K562 (cell line): ENCODE measurements around the gene TM4SF20.

Experiments
- CTCF ChIP-seq, 3 experiments: IDR thresholded peaks in 2 of 3; conservative IDR thresholded peaks in 1 of 3; 2 replicates each; pipeline ENCODE4 v1.5.1; 2011 to 2012; ENCODE audit warnings: low read length in 3 of 3, mild to moderate bottlenecking in 3 of 3, control low read depth in 2 of 3, improper control_type of control experiment in 1 of 3, inconsistent platforms in 1 of 3, low read depth in 1 of 3, mixed read lengths in 1 of 3, moderate library complexity in 1 of 3; ENCODE audit not compliant: insufficient read depth in 2 of 3
- DACH1 ChIP-seq: fragments of 450-650 bp; IDR thresholded peaks from 2 replicates; pipeline ENCODE4 v1.6.1; 2018; ENCODE audit not compliant: partially characterized antibody
- LCOR ChIP-seq: sonication (generic); formaldehyde crosslinking; IDR thresholded peaks from 2 replicates; pipeline ENCODE4 v1.8.0; 2022; ENCODE audit warnings: mild to moderate bottlenecking, missing genetic modification reagents
- ZNF124 ChIP-seq: sonication (generic); formaldehyde crosslinking; IDR thresholded peaks from 2 replicates; pipeline ENCODE4 v1.8.1; 2022; ENCODE audit warnings: missing genetic modification reagents

- TF ChIP-seq LCOR (CRISPR knock-in tag) (no peak), CTCF (IDR thresholded peaks at IDR 0.05 in 2 of 3, conservative IDR thresholded peaks at IDR 0.05 in 1 of 3; ENCODE audit: insufficient read depth in 2 of 3, low read depth in 1 of 3, low read length in 3 of 3) (no peak), ZNF124 (CRISPR knock-in tag) (no peak), DACH1 (no peak)
These were observed 29.0 kb downstream of the TM4SF20 start for GRCh38 chr2:227349989-227350612.
